HCT116 (cell line): ENCODE data around the gene KCNAB2. TPM values are rescaled to one million over a fixed set of nuclear protein-coding genes. Genes with fewer than 3 reads are reported as not detected.

ENCODE experiments used
- ATAC-seq: fragments of 200-7000 bp; cut with Tn5 transposase; 2 replicates; pipeline ENCODE4 v1.9.1; 2020; ENCODE audit warnings: mild to moderate bottlenecking, moderate library complexity
- BruUV-seq: library from RNA; stranded (reverse); fragments of 400-500 nt; replicated peaks from 2 replicates; lab custom pipeline; 2021; lab: Mats Ljungman, UMichigan
- CTCF ChIA-PET: fragments of 300-600 bp; sonication (Branson Sonifier 250); formaldehyde crosslinking; loops from one replicate; lab custom pipeline; 2021; ENCODE audit warnings: antibody characterized with exemption; lab: Charles Lee
- POLR2A ChIA-PET: fragments of 300-600, 350-600 bp; sonication (Branson Sonifier 250); formaldehyde crosslinking; loops from one replicate; lab custom pipeline; 2021; ENCODE audit warnings: antibody characterized with exemption; lab: Charles Lee
- RAD21 ChIA-PET, 2 experiments: fragments of 300-600 bp; sonication (Branson Sonifier 250); formaldehyde crosslinking; loops; one replicate each; lab custom pipeline; 2023; ENCODE audit warnings: low total read pairs in 2 of 2; ENCODE audit not compliant: uncharacterized antibody in 2 of 2, unreplicated experiment in 2 of 2, low non-redundant PET in 1 of 2; lab: Charles Lee
- DNase-seq: peaks from one replicate; pipeline ENCODE4 v3.0.0-alpha.2; 2010; ENCODE audit warnings: low read depth, low spot score
- H2AFZ ChIP-seq: fragments of 200-600 bp; shearing (Covaris generic), sonication (generic); 2 replicates; pipeline ENCODE4 v1.6.1; 2017; ENCODE audit warnings: low read depth, mixed run types, mixed read lengths, antibody characterized with exemption, low read length; ENCODE audit not compliant: poor library complexity, severe bottlenecking
- H3K27ac ChIP-seq: 2 replicates; pipeline ENCODE4 v1.5.1; 2012; ENCODE audit warnings: low read depth, low read length
- H3K27me3 ChIP-seq: fragments of 200-600 bp; sonication (generic); 2 replicates; pipeline ENCODE4 v1.6.1; 2016; ENCODE audit warnings: mixed run types, low read length, mixed read lengths; ENCODE audit not compliant: insufficient read depth
- H3K36me3 ChIP-seq, 2 experiments: fragments of 200-500 bp in 1 of 2; fragments of 200-600 bp in 1 of 2; sonication (Bioruptor generic) in 1 of 2; sonication (generic) in 1 of 2; 2 replicates each; pipeline versions ENCODE4 v1.5.1 to v1.6.1; 2014 to 2016; ENCODE audit warnings: low read length in 2 of 2, inconsistent platforms in 1 of 2, mixed read lengths in 1 of 2, mixed run types in 1 of 2; ENCODE audit not compliant: insufficient read depth in 2 of 2, control insufficient read depth in 1 of 2
- H3K4me1 ChIP-seq, 2 experiments: fragments of 200-600 bp in 1 of 2; sonication (generic) in 1 of 2; 2 replicates each; pipeline versions ENCODE4 v1.5.1 to v1.6.1; 2012 to 2017; ENCODE audit warnings: low read length in 2 of 2, inconsistent platforms in 1 of 2, mild to moderate bottlenecking in 1 of 2, mixed read lengths in 1 of 2, mixed run types in 1 of 2, moderate library complexity in 1 of 2; ENCODE audit not compliant: insufficient read depth in 2 of 2, control insufficient read depth in 1 of 2
- H3K4me2 ChIP-seq: fragments of 200-600 bp; sonication (generic); 2 replicates; pipeline ENCODE4 v1.6.1; 2017; ENCODE audit warnings: mixed run types, low read length, mixed read lengths
- H3K4me3 ChIP-seq, 2 experiments: fragments of 200-600 bp in 1 of 2; sonication (generic) in 1 of 2; replicated peaks in 1 of 2; 2 replicates each; pipeline ENCODE4 v1.5.1; 2011 to 2016; ENCODE audit warnings: low read length in 2 of 2, control low read depth in 1 of 2, low read depth in 1 of 2, mild to moderate bottlenecking in 1 of 2, mixed read lengths in 1 of 2, mixed run types in 1 of 2
- H3K79me2 ChIP-seq: fragments of 200-600 bp; sonication (generic); 2 replicates; pipeline ENCODE4 v1.6.1; 2017; ENCODE audit warnings: mild to moderate bottlenecking, mixed run types, low read length, moderate library complexity, mixed read lengths; ENCODE audit not compliant: insufficient read depth
- H3K9ac ChIP-seq: fragments of 200-600 bp; sonication (generic); 2 replicates; pipeline ENCODE4 v1.6.1; 2016; ENCODE audit warnings: low read length, mixed read lengths
- H3K9me2 ChIP-seq: fragments of 200-600 bp; sonication (generic), shearing (Covaris generic); 2 replicates; pipeline ENCODE4 v1.6.1; 2017; ENCODE audit warnings: mixed run types, mild to moderate bottlenecking, moderate library complexity; ENCODE audit not compliant: insufficient read depth
- H3K9me3 ChIP-seq, 2 experiments: fragments of 200-500 bp in 1 of 2; fragments of 200-600 bp in 1 of 2; sonication (Bioruptor generic) in 1 of 2; sonication (generic) in 1 of 2; 2 replicates each; pipeline ENCODE4 v1.6.1; 2014 to 2017; ENCODE audit warnings: low read length in 2 of 2, mixed read lengths in 2 of 2, inconsistent platforms in 1 of 2, low read depth in 1 of 2, mild to moderate bottlenecking in 1 of 2, mixed run types in 1 of 2, moderate library complexity in 1 of 2; ENCODE audit not compliant: control insufficient read depth in 1 of 2, insufficient read depth in 1 of 2
- H4K20me1 ChIP-seq: fragments of 200-600 bp; sonication (generic), shearing (Covaris generic); 2 replicates; pipeline ENCODE4 v1.6.1; 2017; ENCODE audit warnings: mixed run types, mild to moderate bottlenecking, moderate library complexity; ENCODE audit not compliant: insufficient read depth
- CBX3 ChIP-seq: IDR thresholded peaks from 2 replicates; pipeline ENCODE4 v1.6.1; 2012; ENCODE audit warnings: low read depth
- EGR1 ChIP-seq: IDR thresholded peaks from 2 replicates; pipeline ENCODE4 v1.6.1; 2012; ENCODE audit warnings: low read depth
- EZH2 ChIP-seq: fragments of 200-600 bp; sonication (generic); IDR thresholded peaks from 2 replicates; pipeline ENCODE4 v1.6.1; 2017; ENCODE audit warnings: antibody characterized with exemption, mixed run types
- FOSL1 ChIP-seq: IDR thresholded peaks from 2 replicates; pipeline ENCODE4 v1.6.1; 2012; ENCODE audit warnings: low read depth
- POLR2A ChIP-seq: IDR thresholded peaks from 2 replicates; pipeline ENCODE4 v1.7.0; 2011; ENCODE audit warnings: borderline replicate concordance; ENCODE audit not compliant: insufficient read depth, insufficient read length; ENCODE audit errors: extremely low read depth
- POLR2AphosphoS5 ChIP-seq: IDR thresholded peaks from 2 replicates; pipeline ENCODE4 v1.6.1; 2011; ENCODE audit warnings: mild to moderate bottlenecking, low read depth, low read length, moderate library complexity
- SIN3A ChIP-seq: IDR thresholded peaks from 2 replicates; pipeline ENCODE4 v1.6.1; 2012; ENCODE audit warnings: low read depth
- SP1 ChIP-seq: IDR thresholded peaks from 2 replicates; pipeline ENCODE4 v1.6.1; 2012; ENCODE audit warnings: low read depth
- SRF ChIP-seq: IDR thresholded peaks from 2 replicates; pipeline ENCODE4 v1.6.1; 2012; ENCODE audit warnings: low read depth
- TCF7L2 ChIP-seq: IDR thresholded peaks from 2 replicates; pipeline ENCODE4 v1.7.0; 2011; ENCODE audit warnings: borderline replicate concordance, inconsistent platforms; ENCODE audit not compliant: insufficient read depth, insufficient read length; ENCODE audit errors: extremely low read depth
- YY1 ChIP-seq: IDR thresholded peaks from 2 replicates; pipeline ENCODE4 v1.6.1; 2011; ENCODE audit warnings: low read length, low read depth, moderate library complexity, mild to moderate bottlenecking; ENCODE audit not compliant: insufficient replicate concordance; ENCODE audit errors: extremely low read depth
- intact Hi-C: fragments of 100-400 bp; cut with micrococcal nuclease; formaldehyde crosslinking; loops from 2 replicates; pipeline ENCODE4 v1.10.0; 2022
- total RNA-seq: library from RNA; stranded (reverse); gene quantifications from one replicate; pipeline ENCODE4 v1.2.1, GENCODE V29; 2021; ENCODE audit not compliant: unreplicated experiment
- TF ChIP-seq, protein P1 (sequence below): IDR thresholded peaks from 2 replicates; pipeline ENCODE4 v1.6.1; 2012
- TF ChIP-seq, protein P2 (sequence below): IDR thresholded peaks from 2 replicates; pipeline ENCODE4 v1.6.1; 2011; ENCODE audit warnings: mild to moderate bottlenecking, low read length, moderate library complexity; ENCODE audit not compliant: insufficient replicate concordance; ENCODE audit errors: extremely low read depth
- TF ChIP-seq, protein P3 (sequence below): IDR thresholded peaks from 2 replicates; pipeline ENCODE4 v1.6.1; 2012

Gene KCNAB2
- total RNA-seq, 1 experiment from 2014 or later, result 18.1 TPM

DNA sequence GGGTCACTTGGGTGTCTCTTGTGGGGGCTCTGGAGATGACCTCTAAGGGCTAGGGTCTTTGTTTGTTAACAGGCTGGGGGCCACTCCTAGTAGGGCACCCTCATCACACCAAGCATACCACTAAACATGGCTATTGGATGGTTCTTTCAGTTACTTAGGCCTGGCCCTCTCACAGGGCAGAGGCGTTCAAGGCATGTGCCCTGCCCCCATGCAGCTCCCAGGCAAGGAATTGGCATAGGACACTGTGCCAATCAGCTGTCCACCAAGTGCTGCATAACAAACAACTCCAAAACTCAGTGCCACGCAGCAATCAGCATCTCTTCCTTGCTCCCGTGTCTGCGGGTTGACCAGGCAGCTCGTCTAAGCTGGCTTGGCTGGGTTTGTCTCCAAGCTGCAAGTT is 2.1 kb upstream of the KCNAB2 start:
- Histone ChIP-seq H4K20me1 (no peaks in the 10 kb centered on the region), H3K36me3 (no peaks in the 10 kb centered on the region), H3K9ac (no peak overlapping the region), H3K9me3 (no peaks in the 10 kb centered on the region), H3K79me2 (no peaks in the 10 kb centered on the region), H2AFZ (no peak overlapping the region), H3K4me1 (no peaks in the 10 kb centered on the region), H3K27ac (no peak overlapping the region), H3K27me3 (no peaks in the 10 kb centered on the region), H3K4me3 (no peak overlapping the region), H3K9me2 (no peaks in the 10 kb centered on the region), H3K4me2 (no peak overlapping the region)
- ATAC-seq, result no peak
- RAD21 ChIA-PET, result no interaction called here
- no peak for TF ChIP-seq POLR2A
- CTCF ChIA-PET, result interaction anchor here (1.0 kb wide), 1 partner anchor 31 kb away, joined by 3 read pairs; no protein-coding TSS in a partner anchor
- POLR2A ChIA-PET, result no interaction called here
- no TSS peak for BruUV-seq
- intact Hi-C loops, result no loop called here
- no peak for DNase-seq

DNA sequence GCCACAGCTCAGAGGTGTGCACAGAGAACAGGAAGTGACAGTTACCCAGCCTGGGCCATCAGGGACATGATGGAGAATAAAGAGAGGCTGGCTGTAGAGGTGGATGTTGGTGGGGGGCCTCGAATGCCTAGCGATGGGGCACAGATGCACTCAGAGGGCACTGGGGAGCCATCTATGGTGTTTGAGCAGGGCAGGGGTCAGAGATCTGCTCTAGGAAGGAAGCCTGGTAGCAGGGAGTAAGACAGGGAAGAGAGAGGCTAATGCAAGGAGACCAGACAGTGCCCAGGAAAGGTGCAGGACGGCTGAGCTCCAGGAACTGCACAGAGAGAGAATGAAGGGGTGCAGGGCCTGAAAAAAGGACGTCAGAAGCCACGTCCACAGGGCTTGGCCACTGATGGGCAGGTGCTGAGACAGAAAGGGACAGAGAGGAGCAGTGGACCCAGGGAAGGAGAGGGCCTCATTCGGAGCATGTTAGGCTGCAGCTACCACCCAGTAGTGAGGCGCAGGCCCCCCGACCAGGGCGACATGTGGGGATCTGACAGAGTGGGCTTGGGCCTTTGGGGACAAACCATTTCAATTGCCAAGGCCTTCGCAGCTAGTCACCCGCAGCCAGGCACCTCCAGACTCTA is 1.1 kb upstream of the KCNAB2 start:
- H3K9me2 ChIP-seq, result no peaks in the 10 kb centered on the region
- DNase-seq, result no peak
- H3K79me2 ChIP-seq, result no peaks in the 10 kb centered on the region
- ATAC-seq, result no peak
- POLR2A ChIA-PET, result no interaction called here
- RAD21 ChIA-PET, result no interaction called here
- H3K4me3 ChIP-seq, result no peak overlapping the region
- H3K27me3 ChIP-seq, result no peaks in the 10 kb centered on the region
- H3K4me1 ChIP-seq, result no peaks in the 10 kb centered on the region
- no TSS peak for BruUV-seq
- TF ChIP-seq EZH2 (no peak), SRF (no peak), CBX3 (no peak), TCF7L2 (no peak), POLR2AphosphoS5 (no peak), EGR1 (no peak), YY1 (no peak), SIN3A (no peak), POLR2A (no peak), SP1 (no peak), FOSL1 (no peak)
- TF ChIP-seq, protein P1, sequence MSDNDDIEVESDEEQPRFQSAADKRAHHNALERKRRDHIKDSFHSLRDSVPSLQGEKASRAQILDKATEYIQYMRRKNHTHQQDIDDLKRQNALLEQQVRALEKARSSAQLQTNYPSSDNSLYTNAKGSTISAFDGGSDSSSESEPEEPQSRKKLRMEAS, result no peak
- TF ChIP-seq, protein P2, sequence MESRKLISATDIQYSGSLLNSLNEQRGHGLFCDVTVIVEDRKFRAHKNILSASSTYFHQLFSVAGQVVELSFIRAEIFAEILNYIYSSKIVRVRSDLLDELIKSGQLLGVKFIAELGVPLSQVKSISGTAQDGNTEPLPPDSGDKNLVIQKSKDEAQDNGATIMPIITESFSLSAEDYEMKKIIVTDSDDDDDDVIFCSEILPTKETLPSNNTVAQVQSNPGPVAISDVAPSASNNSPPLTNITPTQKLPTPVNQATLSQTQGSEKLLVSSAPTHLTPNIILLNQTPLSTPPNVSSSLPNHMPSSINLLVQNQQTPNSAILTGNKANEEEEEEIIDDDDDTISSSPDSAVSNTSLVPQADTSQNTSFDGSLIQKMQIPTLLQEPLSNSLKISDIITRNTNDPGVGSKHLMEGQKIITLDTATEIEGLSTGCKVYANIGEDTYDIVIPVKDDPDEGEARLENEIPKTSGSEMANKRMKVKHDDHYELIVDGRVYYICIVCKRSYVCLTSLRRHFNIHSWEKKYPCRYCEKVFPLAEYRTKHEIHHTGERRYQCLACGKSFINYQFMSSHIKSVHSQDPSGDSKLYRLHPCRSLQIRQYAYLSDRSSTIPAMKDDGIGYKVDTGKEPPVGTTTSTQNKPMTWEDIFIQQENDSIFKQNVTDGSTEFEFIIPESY, result no peak
- TF ChIP-seq, protein P3, sequence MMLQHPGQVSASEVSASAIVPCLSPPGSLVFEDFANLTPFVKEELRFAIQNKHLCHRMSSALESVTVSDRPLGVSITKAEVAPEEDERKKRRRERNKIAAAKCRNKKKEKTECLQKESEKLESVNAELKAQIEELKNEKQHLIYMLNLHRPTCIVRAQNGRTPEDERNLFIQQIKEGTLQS, result no peak
- H4K20me1 ChIP-seq, result no peaks in the 10 kb centered on the region
- CTCF ChIA-PET, result no interaction called here
- intact Hi-C loops, result no loop called here
- H3K4me2 ChIP-seq, result no peak overlapping the region
- H3K9me3 ChIP-seq, result no peaks in the 10 kb centered on the region
- H2AFZ ChIP-seq, result no peak overlapping the region
- H3K27ac ChIP-seq, result no peak overlapping the region
- no peaks in the 10 kb centered on the region for H3K36me3 ChIP-seq
- no peak overlapping the region for H3K9ac ChIP-seq
